ENCODE results near the gene SUPT4H1.

The SUPT4H1 gene

DNA sequence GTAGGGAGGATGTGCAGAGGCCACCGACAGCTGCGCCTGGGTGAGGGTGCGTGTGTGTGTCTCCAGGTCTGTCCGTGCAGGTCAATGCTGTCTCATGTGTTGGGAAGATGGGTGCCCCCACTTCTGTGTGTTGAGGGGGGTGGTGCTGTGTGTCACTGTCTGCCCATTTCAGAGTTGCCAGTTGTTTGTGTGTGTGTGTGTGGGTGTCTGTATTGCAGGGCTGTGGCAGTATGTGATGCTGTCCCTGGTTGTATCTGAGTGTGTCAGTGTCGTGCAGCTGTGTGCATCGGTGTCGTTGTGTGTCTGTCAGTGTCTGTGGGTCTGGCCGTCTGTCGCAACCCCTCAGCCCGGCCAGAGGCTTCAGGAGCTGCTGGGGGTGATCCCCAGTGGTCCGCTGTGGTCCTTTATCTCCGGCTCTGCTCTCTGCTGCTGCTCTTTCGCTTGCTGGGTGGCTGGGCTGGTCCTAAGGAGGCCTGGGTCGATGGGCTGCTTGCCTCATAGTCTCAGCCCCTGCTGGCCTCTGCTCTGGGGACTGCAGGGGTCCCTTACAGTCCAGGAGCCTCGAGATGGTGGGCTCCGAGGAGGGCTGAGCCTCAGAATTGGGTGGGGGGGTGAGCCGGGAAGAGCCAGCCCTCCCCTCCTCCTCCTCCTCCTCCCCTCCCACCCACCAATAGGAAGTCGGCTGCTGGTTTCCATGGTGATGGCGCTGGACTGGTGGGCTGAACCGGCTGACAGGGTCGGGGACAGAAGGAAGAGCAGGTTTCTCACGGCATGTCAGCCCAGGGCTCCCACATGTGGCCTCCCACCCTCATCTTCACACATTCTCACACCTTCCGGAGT lies 23.6 kb downstream of the SUPT4H1 start, which contains the start of gene TSPOAP1:
Gene TSPOAP1 (minus strand): TSS at position 601 of the 840 bp plus-strand sequence. CDS start 875 bp downstream, outside the sequence.
- no peak for DNase-seq

DNA sequence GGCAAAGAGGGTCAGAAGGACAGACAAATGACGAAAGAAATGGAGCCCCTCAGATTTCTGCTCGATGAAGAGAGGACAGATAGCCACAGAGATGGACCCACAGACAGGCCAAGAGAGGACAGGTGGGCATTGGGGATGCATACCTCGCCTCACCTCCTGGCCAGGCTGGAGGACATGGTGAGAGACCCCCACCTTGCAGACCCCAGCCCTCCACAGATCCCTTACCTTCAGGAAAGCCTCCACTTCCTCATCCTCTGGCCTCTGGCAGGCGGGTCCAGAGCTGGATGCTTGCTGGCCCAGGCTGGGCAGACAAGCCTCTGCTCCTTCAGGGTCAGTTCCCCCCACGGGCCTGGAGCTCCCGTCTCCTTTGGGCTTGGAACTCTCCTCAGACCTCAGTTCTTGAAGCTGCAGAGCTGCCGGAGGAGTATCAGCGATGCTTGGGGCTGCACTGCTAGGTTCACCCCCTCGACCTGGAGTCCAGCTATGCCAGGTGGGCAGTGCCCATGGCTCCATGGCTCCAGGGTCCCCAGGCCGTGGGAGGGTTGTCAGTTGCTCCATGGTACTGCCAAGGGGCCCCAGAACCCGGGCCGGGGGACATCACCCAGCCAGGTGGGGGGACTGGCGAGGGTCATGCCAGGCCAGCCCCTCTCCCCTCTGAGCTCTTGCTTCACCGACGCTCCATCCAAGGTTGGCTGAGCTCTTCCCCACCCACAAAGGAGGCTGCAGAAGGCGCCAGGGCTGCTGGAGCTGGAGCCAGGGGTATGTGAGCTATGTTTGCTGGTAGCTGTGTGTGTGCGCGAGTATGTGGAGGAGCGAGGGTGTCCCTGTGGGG lies 24.4 kb downstream of the SUPT4H1 start:
- DNase-seq, result no peak

DNA sequence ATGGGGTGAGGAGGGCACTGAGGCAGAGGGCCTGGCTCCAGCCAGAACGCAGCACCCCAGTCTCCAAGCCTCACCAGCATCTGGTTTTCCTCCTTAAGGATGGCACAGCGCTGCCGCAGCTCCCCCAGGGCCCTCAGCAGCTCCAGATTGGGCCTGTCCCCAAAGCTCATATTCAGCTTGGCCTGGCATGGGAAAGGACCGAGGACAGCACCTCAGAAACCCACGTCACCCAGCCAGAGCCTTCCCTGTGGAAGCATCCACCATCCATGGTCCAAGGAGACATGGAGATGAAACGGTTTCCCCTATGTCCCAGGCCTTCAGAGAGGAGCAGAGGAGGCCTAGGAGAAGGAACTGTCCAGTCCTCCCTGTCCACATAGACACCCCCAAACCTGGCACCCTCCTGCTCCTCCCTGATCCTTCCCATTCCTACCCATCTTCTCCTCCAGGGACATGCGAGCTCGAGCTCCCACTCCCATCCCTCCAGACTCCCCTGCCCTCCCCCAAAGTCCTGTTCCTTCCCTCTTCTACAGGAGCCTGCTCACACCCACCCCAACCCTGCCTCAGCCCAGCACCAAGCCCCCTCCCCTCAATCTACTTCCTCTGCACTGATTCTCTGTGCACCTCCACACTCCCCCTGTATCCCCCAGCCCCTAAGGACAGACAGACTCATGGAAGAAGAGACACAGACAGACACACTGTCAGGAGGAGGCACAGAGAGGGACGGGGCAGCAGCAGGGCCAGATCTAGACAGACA lies 25.2 kb downstream of the SUPT4H1 start:
- DNase-seq, result no peak

DNA sequence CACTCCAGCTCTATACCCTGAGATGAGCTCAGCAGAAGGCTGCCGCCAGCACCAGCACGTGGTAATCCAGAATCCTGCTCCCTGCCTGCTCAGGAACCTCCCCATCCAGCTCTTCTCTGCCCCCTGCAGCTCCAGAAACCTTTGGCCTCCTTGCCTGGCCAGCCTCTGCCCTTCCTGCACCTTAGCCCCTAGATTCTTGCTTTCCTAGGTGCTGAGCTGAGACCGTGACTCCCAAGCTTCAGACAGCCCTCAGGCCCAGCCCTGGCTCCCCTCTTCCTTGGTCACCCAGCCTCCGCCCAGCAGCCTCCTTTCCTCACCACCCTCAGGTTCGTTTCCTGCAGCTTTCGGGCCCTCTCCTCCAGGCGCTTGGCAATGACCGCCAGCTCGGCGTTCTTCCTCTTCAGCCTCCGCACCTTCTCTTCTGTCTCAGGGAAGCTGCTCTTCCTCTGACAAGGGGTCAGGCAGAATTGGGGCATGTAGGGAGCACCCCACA lies 26.0 kb downstream of the SUPT4H1 start:
- no peak for DNase-seq

DNA sequence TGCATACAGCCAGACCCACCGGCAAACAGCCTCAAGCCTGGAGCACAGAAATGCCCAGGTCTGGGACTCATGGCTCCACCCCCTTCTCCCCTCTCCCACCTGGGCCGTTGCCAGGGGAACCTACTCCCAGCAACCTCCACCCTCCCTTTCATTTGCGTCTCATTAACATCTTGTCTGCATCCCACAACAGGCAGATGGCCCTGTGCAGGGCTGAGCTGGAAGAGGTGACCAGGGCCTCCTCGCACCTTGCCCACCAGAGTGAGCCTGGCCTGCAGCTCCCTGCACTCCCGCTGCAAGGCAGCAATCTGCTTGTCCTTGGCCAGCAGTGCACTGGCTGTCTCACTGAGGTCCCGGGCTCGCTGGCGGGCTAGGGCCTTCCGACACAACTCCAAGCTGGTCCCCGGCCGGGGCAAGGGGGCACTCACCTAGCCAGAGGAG lies 26.7 kb downstream of the SUPT4H1 start:
- no peak for DNase-seq

DNA sequence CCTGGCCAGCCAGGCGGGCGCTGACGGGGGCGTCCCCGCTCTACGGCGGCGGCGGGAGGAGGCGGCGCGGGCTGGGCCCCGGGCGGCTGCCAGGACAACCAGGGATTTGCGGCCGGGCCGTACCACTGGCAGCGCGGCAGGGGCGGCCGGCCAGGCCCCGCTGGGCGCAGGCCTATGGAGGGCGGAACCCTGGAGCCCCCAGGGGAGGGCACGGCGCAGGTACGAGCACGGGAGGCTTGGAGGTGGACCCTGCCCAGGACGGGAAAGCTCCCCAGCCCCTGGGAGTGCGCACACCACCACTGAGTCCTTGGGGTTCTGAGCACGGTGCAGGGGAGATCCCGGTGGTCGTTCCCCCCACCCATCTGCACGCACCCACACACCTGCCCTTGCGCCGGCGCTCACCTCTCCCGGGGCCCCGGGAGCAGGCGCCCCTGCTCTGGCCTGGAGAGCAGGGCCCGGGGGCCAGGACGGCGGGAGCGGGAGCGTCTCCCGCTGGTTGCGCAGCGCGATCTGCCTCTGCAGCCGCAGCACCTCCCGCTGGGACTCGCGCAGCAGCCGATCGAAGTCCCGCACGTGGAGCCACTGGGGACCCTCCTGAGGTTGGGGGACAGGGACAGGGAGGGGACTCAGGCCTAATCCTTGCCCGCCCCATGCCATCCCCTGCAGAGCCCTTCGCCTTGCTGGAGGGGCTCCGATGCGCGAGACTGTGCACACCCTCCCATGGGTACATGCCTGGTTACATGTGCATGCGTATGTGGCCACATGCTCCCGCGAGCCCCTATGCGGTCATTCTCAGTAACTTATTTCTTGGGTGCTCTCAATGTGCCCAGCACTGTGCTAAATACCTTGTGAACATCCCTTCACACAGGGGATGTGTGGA lies 27.4 kb downstream of the SUPT4H1 start:
- peak in 1 of 2 experiments; percentile 11 for DNase-seq

DNA sequence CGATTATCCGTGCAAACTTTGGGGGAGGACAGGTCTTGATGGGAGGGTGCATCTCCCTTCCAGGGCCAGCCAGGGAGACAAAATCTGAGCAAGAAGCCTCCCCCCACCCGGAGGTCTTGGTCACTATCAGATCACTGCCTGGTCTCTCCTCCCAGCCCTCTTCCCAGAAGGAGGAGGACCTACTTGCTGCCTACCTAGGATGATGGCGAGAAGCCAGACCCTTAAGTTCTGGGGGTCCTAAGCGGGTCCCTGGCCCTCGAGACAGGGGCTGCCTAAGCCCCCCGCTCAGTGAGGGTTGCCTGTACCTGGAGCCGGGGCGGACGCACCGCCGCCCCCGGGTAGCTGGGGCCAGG lies 28.0 kb downstream of the SUPT4H1 start:
- no peak for DNase-seq

DNA sequence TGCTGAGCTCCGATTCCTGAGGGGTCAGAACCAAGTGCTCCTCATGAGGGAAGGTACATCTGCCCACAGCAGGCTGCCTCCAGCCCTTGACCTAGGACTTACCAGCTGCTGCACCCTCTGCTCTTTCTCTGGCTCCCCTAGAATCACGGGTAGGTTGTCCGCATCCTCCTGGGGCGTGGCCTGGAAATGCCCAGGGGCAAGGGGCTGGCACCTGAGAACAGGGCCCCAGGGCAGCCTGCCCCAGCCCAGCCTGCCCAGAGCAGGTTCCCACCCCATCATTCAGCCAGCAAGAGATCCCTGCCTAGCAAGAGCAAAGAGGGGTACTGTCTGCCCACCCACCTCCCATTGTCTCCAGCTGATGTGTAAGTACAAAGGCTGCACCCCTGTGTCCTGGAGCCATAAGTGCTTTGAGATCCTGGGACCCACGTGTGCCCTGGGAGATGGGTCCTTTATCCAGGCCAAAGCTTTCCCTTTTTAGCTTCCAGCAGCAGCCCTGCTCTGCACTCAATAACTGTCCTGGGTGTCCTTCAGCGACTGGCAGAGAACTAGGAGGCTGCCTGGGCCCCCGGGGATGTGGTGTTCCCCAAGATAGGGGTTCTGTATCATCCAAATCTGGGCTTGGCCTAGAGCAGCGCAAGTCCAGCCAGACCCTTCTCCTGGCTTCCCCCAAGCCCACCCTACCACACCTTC lies 28.5 kb downstream of the SUPT4H1 start:
- DNase-seq, result no peak

DNA sequence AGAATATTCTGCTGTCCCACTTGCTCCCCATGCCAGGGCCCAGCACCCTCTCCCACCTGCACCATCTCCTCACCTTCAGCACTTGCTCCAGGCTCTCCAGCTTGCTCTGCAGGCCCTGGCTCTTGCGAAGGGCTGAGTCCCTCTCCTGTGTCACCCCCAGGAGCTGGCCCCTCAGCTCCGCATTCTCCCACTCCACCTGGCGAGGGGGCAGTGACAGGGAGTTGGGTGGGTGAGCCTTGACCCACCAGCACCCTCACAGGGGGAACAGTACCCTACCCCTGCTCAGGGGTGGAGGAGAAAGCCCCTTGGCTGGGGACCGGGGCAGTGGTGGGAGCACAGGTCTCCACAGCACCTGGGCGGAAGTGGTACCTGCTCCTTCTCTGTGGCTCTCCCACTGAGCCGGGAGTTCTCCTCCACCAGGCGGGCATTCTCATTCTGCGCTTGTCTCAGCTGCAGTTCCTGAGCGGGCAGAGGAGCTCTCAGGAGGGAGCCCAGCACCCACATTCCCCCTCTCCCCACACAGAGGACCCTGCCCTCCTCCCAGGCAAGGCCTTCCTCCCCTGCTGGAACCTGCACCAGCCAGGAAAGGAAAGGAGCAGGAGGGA lies 29.3 kb downstream of the SUPT4H1 start:
- DNase-seq, result no peak

DNA sequence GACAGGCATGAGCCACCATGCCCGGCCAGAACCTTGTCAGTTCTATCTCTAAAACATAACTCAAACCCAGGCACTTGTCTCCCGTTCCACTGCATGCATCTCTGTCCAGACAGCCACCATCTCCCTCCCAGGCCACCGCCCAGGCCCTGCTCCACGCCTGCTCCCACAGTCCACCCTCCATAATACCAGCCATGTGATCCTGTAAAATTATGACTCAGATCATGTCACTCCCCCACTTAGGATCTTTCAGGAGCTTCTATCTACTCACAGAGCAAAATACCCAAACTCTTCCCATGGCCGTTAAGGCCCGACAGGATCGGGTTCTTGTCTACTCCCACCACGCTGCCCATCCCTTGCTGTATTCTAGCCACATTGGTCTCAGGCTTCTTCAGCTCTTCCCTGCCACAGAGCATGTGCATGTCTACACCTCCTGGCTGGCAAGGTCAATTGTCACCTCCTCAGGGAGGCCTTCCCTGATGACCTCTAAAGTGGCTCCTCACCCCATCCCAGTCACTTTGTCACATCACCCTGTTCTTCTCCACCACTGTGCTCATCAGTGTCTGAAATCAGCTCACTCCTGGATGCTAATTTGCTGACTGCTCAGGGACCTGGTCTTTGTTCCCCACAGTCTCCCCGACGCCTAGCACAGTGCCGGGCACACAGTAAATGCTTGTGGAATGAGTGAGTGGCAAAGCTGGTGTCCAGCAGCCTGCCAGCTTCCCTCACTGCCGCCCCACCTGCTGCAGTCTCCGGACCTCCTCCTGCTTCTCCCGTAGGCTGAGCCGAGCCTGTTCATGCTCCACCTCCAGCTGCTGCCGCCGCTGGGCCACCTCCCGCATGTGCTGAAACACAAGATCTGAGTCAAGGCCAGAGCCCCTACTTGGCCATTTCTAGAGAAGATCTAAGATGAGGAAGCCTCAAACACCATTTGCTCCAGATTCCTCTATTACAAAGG lies 30.2 kb downstream of the SUPT4H1 start:
- no peak for DNase-seq

DNA sequence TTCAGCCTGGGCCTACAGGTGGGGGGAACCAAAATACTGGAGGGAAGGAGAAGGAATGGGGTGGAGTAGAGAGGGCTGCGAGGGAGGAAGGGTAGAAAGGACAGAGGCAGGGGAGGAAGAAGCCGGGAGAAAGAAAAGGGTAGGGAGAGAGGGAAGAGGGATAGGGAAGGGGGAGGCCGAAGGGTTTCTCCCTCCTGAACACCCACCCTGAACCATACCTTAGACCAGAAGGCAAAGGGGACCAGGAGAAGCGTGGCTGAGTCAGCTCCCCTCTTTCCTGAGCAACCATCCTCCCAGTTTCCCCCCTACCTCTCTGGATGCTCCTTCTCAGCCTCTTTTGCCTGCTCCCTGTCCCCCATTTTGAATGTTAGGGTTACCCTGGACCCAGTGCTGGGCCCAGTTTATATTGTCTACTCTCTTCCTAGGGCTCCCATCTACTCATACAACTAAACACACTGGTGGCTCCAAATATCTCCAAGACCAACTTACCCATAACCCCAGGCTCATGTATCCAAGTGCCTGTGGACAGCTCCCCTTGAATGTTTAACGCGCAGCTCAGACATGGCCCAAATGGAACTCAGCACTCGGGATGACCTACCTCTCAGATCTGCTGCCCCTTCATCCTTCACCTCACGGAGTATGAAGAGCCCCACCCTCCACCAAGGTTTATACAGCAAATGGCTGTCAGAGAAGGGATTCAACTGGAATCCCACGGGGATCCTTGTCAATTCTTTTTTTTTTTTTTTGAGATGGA lies 31.3 kb downstream of the SUPT4H1 start:
- DNase-seq, result no peak

DNA sequence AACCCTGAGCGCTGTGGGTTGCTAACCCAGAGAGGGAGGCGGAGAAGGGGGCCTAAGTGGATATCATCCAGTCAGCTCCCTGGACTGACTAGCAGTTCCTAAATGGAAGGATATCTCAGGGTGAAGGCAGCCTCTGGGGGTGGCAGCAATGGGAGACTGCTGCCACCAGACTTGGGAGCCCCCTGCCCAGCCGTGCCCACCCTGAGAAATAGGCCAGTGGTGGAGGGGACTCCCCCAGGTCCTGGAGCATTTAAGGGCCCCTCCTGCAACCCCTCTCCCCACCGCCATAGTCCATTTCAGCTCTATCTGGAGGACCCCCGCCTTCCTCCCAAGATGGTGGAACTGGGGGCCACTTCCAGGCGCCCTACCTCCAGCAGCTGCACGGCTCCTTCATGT lies 31.8 kb downstream of the SUPT4H1 start:
- no peak for DNase-seq

DNA sequence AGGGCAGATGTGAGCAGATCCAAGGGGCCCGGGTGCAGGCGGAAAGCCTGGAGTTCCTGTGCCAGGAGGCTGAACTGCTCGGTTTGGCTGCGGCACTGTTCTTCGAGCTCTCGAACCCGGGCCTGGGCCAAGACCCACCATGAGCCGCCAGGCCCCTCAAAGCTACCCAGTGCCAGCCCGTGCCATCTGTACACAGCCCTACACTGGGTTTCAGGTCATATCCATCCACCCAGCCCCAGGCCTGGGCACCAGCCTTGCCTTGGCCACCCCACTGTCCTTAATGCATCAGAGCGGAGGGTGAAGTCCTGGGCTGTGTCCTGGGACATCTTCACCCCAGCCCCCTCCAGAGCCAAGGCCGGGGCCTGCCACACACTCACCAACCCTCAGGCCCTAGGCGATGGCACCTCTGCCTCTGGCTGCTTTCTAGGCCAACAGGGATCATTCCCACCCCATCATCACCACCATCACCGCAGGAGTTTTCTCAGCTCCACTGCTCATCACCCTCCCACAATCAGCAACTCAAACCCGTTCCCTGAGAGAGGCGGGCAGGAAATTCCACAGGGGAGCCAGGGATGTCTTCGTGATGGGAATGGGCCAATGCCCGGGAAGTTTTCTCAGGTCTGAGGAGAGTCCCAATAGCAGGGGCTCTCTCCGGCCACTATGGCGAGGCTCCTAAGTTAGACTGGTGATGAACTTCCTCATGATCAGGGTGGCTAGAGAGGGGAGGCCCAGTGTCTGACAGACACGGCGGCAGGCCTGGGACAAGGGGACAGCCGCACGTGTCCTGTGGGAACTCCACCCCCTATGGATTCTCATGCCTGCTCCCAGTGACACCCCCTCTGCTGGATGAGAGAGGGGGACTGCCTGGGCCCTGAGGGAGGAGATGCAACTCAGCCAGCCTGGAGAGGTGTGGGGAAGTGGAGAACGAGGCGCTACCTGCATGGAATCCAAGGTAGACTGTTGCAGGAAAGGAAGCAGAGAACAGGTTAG lies 32.5 kb downstream of the SUPT4H1 start:
- no peak for DNase-seq

DNA sequence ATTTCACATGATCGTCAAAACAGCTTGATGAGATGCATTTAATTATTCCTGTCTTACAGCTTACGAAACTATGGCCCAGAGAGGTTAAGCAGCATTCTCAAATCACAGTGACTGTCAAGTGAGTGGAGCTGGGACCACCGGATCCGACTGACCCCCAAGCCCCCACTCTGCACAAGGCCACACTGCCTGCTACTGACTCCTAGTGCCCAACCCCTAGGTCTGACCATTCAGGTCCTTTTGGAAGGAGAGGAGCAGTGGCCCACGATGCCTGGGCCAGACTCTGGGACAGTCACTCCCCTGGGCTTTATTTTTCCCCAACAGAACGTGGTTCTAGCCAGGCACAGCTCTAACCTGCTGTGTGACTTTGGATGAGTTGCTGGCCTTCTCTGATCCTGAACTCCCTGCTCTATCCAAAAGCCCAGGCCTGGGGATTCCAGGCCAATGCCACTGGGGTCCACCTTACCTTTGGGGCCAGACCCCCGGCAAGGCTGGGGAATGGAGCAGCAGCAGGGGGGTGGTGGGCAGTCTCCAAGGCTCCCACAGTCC lies 33.3 kb downstream of the SUPT4H1 start:
- DNase-seq, result no peak

DNA sequence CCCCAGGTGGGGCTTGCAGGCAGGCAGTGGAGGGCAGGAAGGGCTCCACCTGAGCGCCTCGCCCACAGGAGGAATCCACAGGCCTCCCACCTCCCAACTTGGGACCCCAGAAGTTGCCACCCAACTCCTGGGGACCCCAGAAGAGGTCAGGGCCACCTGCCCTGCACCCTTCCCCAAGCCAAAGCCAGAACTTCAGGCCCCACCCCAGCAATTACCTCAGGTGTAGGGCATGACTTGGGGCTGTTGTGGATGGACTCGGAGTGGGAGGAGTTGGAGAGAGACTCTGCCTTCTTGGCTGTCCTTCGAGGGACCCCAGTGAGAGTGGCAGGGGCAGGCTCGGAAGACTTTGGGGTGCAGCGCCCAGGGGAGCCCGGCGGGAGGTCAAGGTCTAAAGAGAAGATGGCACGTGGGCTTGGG lies 33.9 kb downstream of the SUPT4H1 start:
- DNase-seq, result no peak

DNA sequence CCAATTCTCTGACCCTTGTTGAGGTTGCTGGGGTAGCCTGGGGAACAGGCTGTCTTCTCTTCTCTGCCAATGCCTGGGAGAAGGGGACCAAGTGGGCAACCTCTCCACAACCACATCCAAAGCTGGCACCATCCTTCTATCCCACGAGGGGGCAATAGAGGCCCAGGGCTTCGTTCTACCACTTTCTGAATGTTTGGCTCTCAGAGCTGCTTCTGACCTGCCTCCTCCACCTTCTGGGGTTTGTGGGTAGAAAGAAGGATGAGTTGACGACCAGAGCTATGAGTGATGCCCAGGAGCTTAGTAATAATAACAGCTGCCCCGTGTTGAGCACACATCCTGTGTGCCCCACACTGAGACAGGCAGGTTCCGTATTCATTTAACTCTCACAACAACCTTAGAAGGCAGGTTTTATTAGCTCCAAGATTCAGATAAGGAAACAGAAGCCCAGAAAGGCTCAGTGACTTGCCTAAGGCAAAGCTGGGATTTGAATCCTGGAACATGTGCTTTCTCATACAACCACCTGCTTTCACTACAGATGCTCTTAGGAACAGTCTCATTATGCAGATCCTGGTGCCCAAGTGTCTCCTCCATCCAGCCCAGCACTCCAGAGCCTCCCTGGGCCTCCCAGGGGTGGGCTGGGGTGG lies 34.5 kb downstream of the SUPT4H1 start:
- no peak for DNase-seq

All from NCI-H187 (cell line).